Measurements from ENCODE around the gene ZCCHC7.

Gene ZCCHC7

DNA sequence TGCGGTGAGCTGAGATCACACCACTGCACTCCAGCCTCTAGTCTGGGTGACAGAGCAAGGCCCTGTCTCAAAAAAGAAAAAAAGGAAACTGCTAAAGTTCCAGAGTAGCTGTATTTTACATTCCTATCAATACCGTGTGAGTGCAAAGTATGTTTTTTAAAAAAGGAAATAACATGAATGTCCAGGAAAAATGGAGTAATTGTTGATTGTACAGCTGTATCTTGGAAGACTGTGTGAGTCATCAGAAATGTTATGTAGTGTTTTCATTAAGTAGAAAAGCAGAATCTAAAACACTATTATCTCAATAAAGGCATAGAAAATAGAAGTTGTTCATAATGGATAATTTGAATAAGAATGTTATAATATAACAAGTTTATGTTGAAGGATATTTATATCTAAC is 53.9 kb downstream of the ZCCHC7 start:
- DNase-seq = peak in 1 of 2 donors; percentile 20
- Histone ChIP-seq H4K12ac (ENCODE audit: low read depth, low read length) (no peak overlapping the region), H2AK5ac (ENCODE audit: low read length) (no peak overlapping the region), H3K4ac (ENCODE audit: low read depth, low read length) (no peak overlapping the region), H2BK12ac (ENCODE audit: low read length) (no peak overlapping the region), H3K14ac (ENCODE audit: low read length) (no peak overlapping the region), H4K91ac (ENCODE audit: low read depth, low read length) (no peak overlapping the region), H3K79me1 (ENCODE audit: low read length) (no peaks in the 10 kb centered on the region), H3K23ac (ENCODE audit: low read length) (no peak overlapping the region), H3K4me1 (ENCODE audit: control insufficient read depth in 1 of 2, insufficient read depth in 2 of 2, low read length in 2 of 2) (no peaks in the 10 kb centered on the region), H3K27ac (ENCODE audit: low read depth, low read length) (no peak overlapping the region), H2BK120ac (ENCODE audit: insufficient read depth, low read length, poor library complexity) (no peak overlapping the region), H3K9ac (ENCODE audit: low read length) (no peak overlapping the region), H3K36me3 (ENCODE audit: control insufficient read depth in 1 of 2, insufficient read depth in 2 of 2, low read length in 2 of 2) (peaks cover 0 to 2% of the 10 kb centered on the region in 2 experiments), H3K4me2 (ENCODE audit: low read length) (no peak overlapping the region), H3K27me3 (ENCODE audit: insufficient read depth, low read length) (no peaks in the 10 kb centered on the region), H3K18ac (ENCODE audit: low read length) (no peak overlapping the region), H4K8ac (ENCODE audit: low read depth, low read length) (no peak overlapping the region), H3K79me2 (ENCODE audit: control insufficient read depth, insufficient read depth, low read length, poor library complexity) (no peaks in the 10 kb centered on the region), H2BK5ac (ENCODE audit: low read depth, low read length, poor library complexity) (no peak overlapping the region), H3K9me3 (ENCODE audit: insufficient read depth, low read depth, low read length) (no peaks in the 10 kb centered on the region), H2AFZ (ENCODE audit: insufficient read depth, low read length, poor library complexity) (no peak overlapping the region), H3K4me3 (ENCODE audit: low read depth, low read length) (no peak overlapping the region)
- WGBS (ENCODE audit: extremely low coverage, insufficient coverage, insufficient read length) = no CpG with 5 or more reads among the region's 2 CpGs

DNA sequence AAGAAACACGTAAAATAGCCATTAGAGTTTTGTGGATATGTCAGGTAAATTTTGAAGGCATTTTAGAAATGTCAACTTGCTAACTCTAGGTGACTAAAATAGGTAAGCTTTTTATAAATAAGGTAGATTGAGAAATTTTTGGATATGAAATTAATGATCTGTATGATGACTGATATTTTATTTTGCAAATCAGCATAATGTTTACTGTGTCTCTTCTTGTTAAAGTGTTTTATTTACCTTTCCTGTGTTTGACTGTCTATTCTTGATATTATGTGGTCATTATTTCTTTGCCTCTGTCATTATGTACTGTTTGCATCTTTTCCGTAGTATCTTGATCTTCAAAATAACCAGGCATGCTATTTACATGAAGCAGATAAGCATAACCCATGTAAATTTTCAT is 58.4 kb downstream of the ZCCHC7 start:
- Histone ChIP-seq H3K4me2 (ENCODE audit: low read length) (no peak overlapping the region), H3K36me3 (ENCODE audit: control insufficient read depth in 1 of 2, insufficient read depth in 2 of 2, low read length in 2 of 2) (peaks cover 0 to 2% of the 10 kb centered on the region in 2 experiments), H3K27ac (ENCODE audit: low read depth, low read length) (no peak overlapping the region), H3K18ac (ENCODE audit: low read length) (no peak overlapping the region), H2AK5ac (ENCODE audit: low read length) (no peak overlapping the region), H4K8ac (ENCODE audit: low read depth, low read length) (no peak overlapping the region), H2BK120ac (ENCODE audit: insufficient read depth, low read length, poor library complexity) (no peak overlapping the region), H3K4ac (ENCODE audit: low read depth, low read length) (no peak overlapping the region), H3K79me2 (ENCODE audit: control insufficient read depth, insufficient read depth, low read length, poor library complexity) (no peaks in the 10 kb centered on the region), H3K79me1 (ENCODE audit: low read length) (no peaks in the 10 kb centered on the region), H3K23ac (ENCODE audit: low read length) (no peak overlapping the region), H3K4me3 (ENCODE audit: low read depth, low read length) (no peak overlapping the region), H3K14ac (ENCODE audit: low read length) (no peak overlapping the region), H4K91ac (ENCODE audit: low read depth, low read length) (no peak overlapping the region), H2BK5ac (ENCODE audit: low read depth, low read length, poor library complexity) (no peak overlapping the region), H4K12ac (ENCODE audit: low read depth, low read length) (no peak overlapping the region), H3K4me1 (ENCODE audit: control insufficient read depth in 1 of 2, insufficient read depth in 2 of 2, low read length in 2 of 2) (no peaks in the 10 kb centered on the region), H2AFZ (ENCODE audit: insufficient read depth, low read length, poor library complexity) (no peak overlapping the region), H3K27me3 (ENCODE audit: insufficient read depth, low read length) (no peaks in the 10 kb centered on the region), H3K9ac (ENCODE audit: low read length) (no peak overlapping the region), H2BK12ac (ENCODE audit: low read length) (no peak overlapping the region), H3K9me3 (ENCODE audit: insufficient read depth, low read depth, low read length) (no peaks in the 10 kb centered on the region)
- WGBS (ENCODE audit: extremely low coverage, insufficient coverage, insufficient read length) = no CpG with 5 or more reads among the region's 2 CpGs
- no peak for DNase-seq

DNA sequence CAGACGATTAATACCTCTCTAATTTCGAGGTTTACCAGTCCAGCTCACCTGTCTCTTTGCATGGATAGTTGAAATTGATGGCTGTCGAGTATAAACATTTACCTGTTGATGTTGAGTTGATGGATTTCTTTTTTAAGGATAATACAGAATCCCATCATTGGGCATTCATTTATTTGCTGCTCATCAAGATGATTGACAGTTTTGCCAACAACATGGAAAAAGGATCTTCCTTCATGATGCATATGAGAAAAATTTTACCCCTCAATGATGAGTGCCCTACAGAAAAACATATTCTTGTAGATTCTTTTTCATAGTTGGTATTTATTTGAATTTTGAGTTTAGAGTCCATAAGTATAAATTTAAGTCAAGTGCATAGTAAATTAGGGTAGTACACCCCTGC is 59.2 kb downstream of the ZCCHC7 start:
- no peak for DNase-seq
- no peak overlapping the region for H4K91ac ChIP-seq (ENCODE audit: low read depth, low read length)
- no peak overlapping the region for H2BK12ac ChIP-seq (ENCODE audit: low read length)
- H4K12ac ChIP-seq (ENCODE audit: low read depth, low read length) = no peak overlapping the region
- H3K18ac ChIP-seq (ENCODE audit: low read length) = no peak overlapping the region
- no peaks in the 10 kb centered on the region for H3K79me1 ChIP-seq (ENCODE audit: low read length)
- H3K27me3 ChIP-seq (ENCODE audit: insufficient read depth, low read length) = no peaks in the 10 kb centered on the region
- no peak overlapping the region for H2AK5ac ChIP-seq (ENCODE audit: low read length)
- H3K36me3 ChIP-seq (ENCODE audit: control insufficient read depth in 1 of 2, insufficient read depth in 2 of 2, low read length in 2 of 2) = peaks cover 0 to 2% of the 10 kb centered on the region in 2 experiments
- no peak overlapping the region for H2AFZ ChIP-seq (ENCODE audit: insufficient read depth, low read length, poor library complexity)
- no peak overlapping the region for H2BK5ac ChIP-seq (ENCODE audit: low read depth, low read length, poor library complexity)
- no peak overlapping the region for H3K27ac ChIP-seq (ENCODE audit: low read depth, low read length)
- H2BK120ac ChIP-seq (ENCODE audit: insufficient read depth, low read length, poor library complexity) = no peak overlapping the region
- H3K4me1 ChIP-seq (ENCODE audit: control insufficient read depth in 1 of 2, insufficient read depth in 2 of 2, low read length in 2 of 2) = no peaks in the 10 kb centered on the region
- no peaks in the 10 kb centered on the region for H3K79me2 ChIP-seq (ENCODE audit: control insufficient read depth, insufficient read depth, low read length, poor library complexity)
- H3K23ac ChIP-seq (ENCODE audit: low read length) = no peak overlapping the region
- no CpG with 5 or more reads among the region's 3 CpGs for WGBS (ENCODE audit: extremely low coverage, insufficient coverage, insufficient read length)
- H3K9ac ChIP-seq (ENCODE audit: low read length) = no peak overlapping the region
- H3K4ac ChIP-seq (ENCODE audit: low read depth, low read length) = no peak overlapping the region
- no peak overlapping the region for H4K8ac ChIP-seq (ENCODE audit: low read depth, low read length)
- no peaks in the 10 kb centered on the region for H3K9me3 ChIP-seq (ENCODE audit: insufficient read depth, low read depth, low read length)
- H3K14ac ChIP-seq (ENCODE audit: low read length) = no peak overlapping the region
- H3K4me2 ChIP-seq (ENCODE audit: low read length) = no peak overlapping the region
- no peak overlapping the region for H3K4me3 ChIP-seq (ENCODE audit: low read depth, low read length)

DNA sequence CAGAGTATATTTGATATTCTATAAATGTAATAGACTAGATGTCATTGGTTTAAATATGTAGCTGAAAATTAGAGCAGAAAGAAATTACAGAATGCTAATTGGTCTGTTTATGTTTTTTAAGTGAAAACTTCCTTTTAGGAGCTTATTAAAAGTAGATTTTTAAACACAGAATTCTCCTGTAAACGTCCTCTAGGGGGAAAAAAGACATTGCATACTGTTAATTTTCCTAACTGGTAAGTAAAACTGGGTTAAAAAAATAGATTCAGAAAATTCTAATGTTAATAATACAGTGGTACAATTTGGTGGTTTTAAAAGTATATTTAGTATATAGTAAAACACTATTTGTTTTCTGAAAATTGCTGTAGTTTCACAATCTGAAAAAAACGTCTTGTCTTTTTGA is 59.8 kb downstream of the ZCCHC7 start:
- DNase-seq = no peak
- Histone ChIP-seq H3K79me1 (ENCODE audit: low read length) (no peaks in the 10 kb centered on the region), H3K4ac (ENCODE audit: low read depth, low read length) (no peak overlapping the region), H4K12ac (ENCODE audit: low read depth, low read length) (no peak overlapping the region), H2AK5ac (ENCODE audit: low read length) (no peak overlapping the region), H2BK12ac (ENCODE audit: low read length) (no peak overlapping the region), H3K27me3 (ENCODE audit: insufficient read depth, low read length) (no peaks in the 10 kb centered on the region), H3K9ac (ENCODE audit: low read length) (no peak overlapping the region), H2BK5ac (ENCODE audit: low read depth, low read length, poor library complexity) (no peak overlapping the region), H3K4me2 (ENCODE audit: low read length) (no peak overlapping the region), H3K23ac (ENCODE audit: low read length) (no peak overlapping the region), H3K36me3 (ENCODE audit: control insufficient read depth in 1 of 2, insufficient read depth in 2 of 2, low read length in 2 of 2) (no peaks in the 10 kb centered on the region), H4K91ac (ENCODE audit: low read depth, low read length) (no peak overlapping the region), H3K18ac (ENCODE audit: low read length) (no peak overlapping the region), H3K27ac (ENCODE audit: low read depth, low read length) (no peak overlapping the region), H3K9me3 (ENCODE audit: insufficient read depth, low read depth, low read length) (no peaks in the 10 kb centered on the region), H2BK120ac (ENCODE audit: insufficient read depth, low read length, poor library complexity) (no peak overlapping the region), H3K79me2 (ENCODE audit: control insufficient read depth, insufficient read depth, low read length, poor library complexity) (no peaks in the 10 kb centered on the region), H3K4me3 (ENCODE audit: low read depth, low read length) (no peak overlapping the region), H4K8ac (ENCODE audit: low read depth, low read length) (no peak overlapping the region), H3K14ac (ENCODE audit: low read length) (no peak overlapping the region), H3K4me1 (ENCODE audit: control insufficient read depth in 1 of 2, insufficient read depth in 2 of 2, low read length in 2 of 2) (no peaks in the 10 kb centered on the region), H2AFZ (ENCODE audit: insufficient read depth, low read length, poor library complexity) (no peak overlapping the region)
- no CpG with 5 or more reads among the region's 2 CpGs for WGBS (ENCODE audit: extremely low coverage, insufficient coverage, insufficient read length)

All from trophoblast cell (in vitro differentiated cells and primary cell).